SH-SY5Y (cell line): ENCODE data around the gene MGAT3.

Experiments used
- GATA2 ChIP-seq: IDR thresholded peaks from 2 replicates; pipeline ENCODE4 v1.6.1; 2011; ENCODE audit warnings: mild to moderate bottlenecking, low read depth, low read length
- GATA3 ChIP-seq: IDR thresholded peaks from 2 replicates; pipeline ENCODE4 v1.6.1; 2011; ENCODE audit warnings: low read depth, mild to moderate bottlenecking, low read length, moderate library complexity

- no peak for TF ChIP-seq GATA2
- TF ChIP-seq GATA3 = no peak
Measured at GRCh38 chr22:39518996-39519680, 62.3 kb downstream of the MGAT3 start.
